Measurements from ENCODE around the gene LRP5.

The LRP5 gene

GRCh38 chr11:68329978-68330699, 17.7 kb downstream of the LRP5 start:
- H3K36me3 ChIP-seq (ENCODE audit: control insufficient read depth in 1 of 2, insufficient read depth in 2 of 2, low read depth in 1 of 2, low read length in 2 of 2) = peaks cover 0 to 20% of the 10 kb centered on the region in 2 experiments
- DNase-seq = no peak
- H3K4ac ChIP-seq (ENCODE audit: low read depth in 1 of 2, low read length in 2 of 2) = peak overlapping the region in 1 of 2 experiments; percentile 3
- H2BK12ac ChIP-seq (ENCODE audit: low read length in 2 of 2) = no peak overlapping the region
- no peak overlapping the region for H2AFZ ChIP-seq (ENCODE audit: low read depth, low read length)
- no peak overlapping the region for H3K14ac ChIP-seq (ENCODE audit: low read length in 2 of 2)
- H3K79me1 ChIP-seq (replicated peaks; ENCODE audit: low read length, poor library complexity, severe bottlenecking) = peaks cover 57% of the 10 kb centered on the region
- no peak overlapping the region for H3K4me3 ChIP-seq (ENCODE audit: insufficient read depth in 1 of 2, low read depth in 1 of 2, low read length in 2 of 2)
- H3K9me3 ChIP-seq (ENCODE audit: control insufficient read depth, low read length) = no peaks in the 10 kb centered on the region
- no peak overlapping the region for H4K91ac ChIP-seq (ENCODE audit: low read length)
- H2BK120ac ChIP-seq (ENCODE audit: low read depth, low read length) = no peak overlapping the region
- 63% methylated on average over 13 of the region's 13 CpGs for WGBS
- no peak overlapping the region for H2BK5ac ChIP-seq (ENCODE audit: low read depth, low read length, poor library complexity, severe bottlenecking)
- H2BK15ac ChIP-seq (ENCODE audit: low read depth, poor library complexity, severe bottlenecking) = no peak overlapping the region
- H3K27ac ChIP-seq (ENCODE audit: low read length, poor library complexity, severe bottlenecking) = no peak overlapping the region
- no peak overlapping the region for H3K23ac ChIP-seq (ENCODE audit: low read length in 2 of 2)
- H3K4me2 ChIP-seq (ENCODE audit: low read length, poor library complexity, severe bottlenecking) = no peak overlapping the region
- peaks cover 37% of the 10 kb centered on the region for H3K4me1 ChIP-seq (ENCODE audit: control insufficient read depth, insufficient read depth, low read depth, low read length)
- H4K8ac ChIP-seq (ENCODE audit: low read length) = no peak overlapping the region
- no peaks in the 10 kb centered on the region for H3K27me3 ChIP-seq (ENCODE audit: control insufficient read depth in 1 of 2, insufficient read depth in 1 of 2, low read length in 2 of 2)
- no peak overlapping the region for H3K9ac ChIP-seq (ENCODE audit: low read length)
- peak overlapping the region in 1 of 2 experiments; percentile 2 for H3K18ac ChIP-seq (ENCODE audit: low read depth in 1 of 2, low read length in 2 of 2)
- no peak overlapping the region for H2AK5ac ChIP-seq (ENCODE audit: low read length, severe bottlenecking)

DNA sequence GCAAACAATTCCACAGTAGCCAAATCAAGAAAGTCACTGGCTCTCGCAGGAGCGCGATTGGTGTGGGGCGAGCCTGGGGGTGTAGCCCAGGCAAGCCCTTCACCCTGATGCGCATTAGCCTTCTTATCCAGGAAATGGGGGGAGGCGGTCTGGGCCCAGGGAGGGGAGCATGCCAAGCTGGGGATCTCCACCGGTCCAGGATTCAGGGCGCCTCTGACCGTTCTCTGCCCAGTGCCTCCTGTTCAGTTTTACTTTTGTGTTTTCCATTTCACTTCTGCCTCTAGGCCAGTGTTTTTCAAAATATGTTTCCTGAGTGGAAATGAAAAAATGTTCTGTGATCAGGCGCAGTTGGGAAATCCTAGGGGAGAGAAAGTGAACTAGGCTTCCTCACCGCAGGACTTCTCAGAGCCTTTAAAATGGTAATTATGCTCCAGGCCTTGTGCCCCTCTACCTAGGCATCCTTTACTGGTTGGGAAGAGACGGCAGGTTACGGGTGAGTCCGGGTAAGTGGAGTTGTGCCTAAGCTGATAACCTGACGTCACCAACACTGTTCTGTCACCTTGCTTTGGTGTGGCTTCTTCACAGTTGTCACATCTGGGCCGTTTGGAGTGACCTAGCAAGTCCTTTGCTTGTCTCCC, 18.4 kb downstream of the LRP5 start:
- peak overlapping the region in 1 of 2 experiments; percentile 56 for H2BK12ac ChIP-seq (ENCODE audit: low read length in 2 of 2)
- no peak overlapping the region for H2BK5ac ChIP-seq (ENCODE audit: low read depth, low read length, poor library complexity, severe bottlenecking)
- no peak for DNase-seq
- H4K8ac ChIP-seq (ENCODE audit: low read length) = peak overlapping the region; percentile 19
- no peak overlapping the region for H3K27ac ChIP-seq (ENCODE audit: low read length, poor library complexity, severe bottlenecking)
- no peak overlapping the region for H3K14ac ChIP-seq (ENCODE audit: low read length in 2 of 2)
- H3K36me3 ChIP-seq (ENCODE audit: control insufficient read depth in 1 of 2, insufficient read depth in 2 of 2, low read depth in 1 of 2, low read length in 2 of 2) = peaks cover 0 to 15% of the 10 kb centered on the region in 2 experiments
- peaks cover 38% of the 10 kb centered on the region for H3K4me1 ChIP-seq (ENCODE audit: control insufficient read depth, insufficient read depth, low read depth, low read length)
- peak overlapping the region; percentile 55 for H2BK120ac ChIP-seq (ENCODE audit: low read depth, low read length)
- peak overlapping the region; percentile 24 to 48 for H3K18ac ChIP-seq (ENCODE audit: low read depth in 1 of 2, low read length in 2 of 2)
- no peak overlapping the region for H3K4me3 ChIP-seq (ENCODE audit: insufficient read depth in 1 of 2, low read depth in 1 of 2, low read length in 2 of 2)
- H3K4me2 ChIP-seq (ENCODE audit: low read length, poor library complexity, severe bottlenecking) = no peak overlapping the region
- H2BK15ac ChIP-seq (ENCODE audit: low read depth, poor library complexity, severe bottlenecking) = no peak overlapping the region
- H3K4ac ChIP-seq (ENCODE audit: low read depth in 1 of 2, low read length in 2 of 2) = peak overlapping the region; percentile 35 to 51
- H3K27me3 ChIP-seq (ENCODE audit: control insufficient read depth in 1 of 2, insufficient read depth in 1 of 2, low read length in 2 of 2) = no peaks in the 10 kb centered on the region
- H2AFZ ChIP-seq (ENCODE audit: low read depth, low read length) = no peak overlapping the region
- H2AK5ac ChIP-seq (ENCODE audit: low read length, severe bottlenecking) = peak overlapping the region; percentile 24
- WGBS = 88% methylated on average over 14 of the region's 16 CpGs
- H3K9me3 ChIP-seq (ENCODE audit: control insufficient read depth, low read length) = no peaks in the 10 kb centered on the region
- H3K79me1 ChIP-seq (replicated peaks; ENCODE audit: low read length, poor library complexity, severe bottlenecking) = peaks cover 54% of the 10 kb centered on the region
- no peak overlapping the region for H3K9ac ChIP-seq (ENCODE audit: low read length)
- peak overlapping the region; percentile 67 for H4K91ac ChIP-seq (ENCODE audit: low read length)
- no peak overlapping the region for H3K23ac ChIP-seq (ENCODE audit: low read length in 2 of 2)

GRCh38 chr11:68331338-68331947, 19.1 kb downstream of the LRP5 start:
- no peak overlapping the region for H2BK15ac ChIP-seq (ENCODE audit: low read depth, poor library complexity, severe bottlenecking)
- H4K8ac ChIP-seq (ENCODE audit: low read length) = peak overlapping the region; percentile 19
- peak overlapping the region in 1 of 2 experiments; percentile 56 for H2BK12ac ChIP-seq (ENCODE audit: low read length in 2 of 2)
- H2AK5ac ChIP-seq (ENCODE audit: low read length, severe bottlenecking) = peak overlapping the region; percentile 24
- peaks cover 35% of the 10 kb centered on the region for H3K4me1 ChIP-seq (ENCODE audit: control insufficient read depth, insufficient read depth, low read depth, low read length)
- WGBS = 44% methylated on average over 14 of the region's 14 CpGs
- peak overlapping the region; percentile 67 for H4K91ac ChIP-seq (ENCODE audit: low read length)
- no peak overlapping the region for H3K4me3 ChIP-seq (ENCODE audit: insufficient read depth in 1 of 2, low read depth in 1 of 2, low read length in 2 of 2)
- peaks cover 49% of the 10 kb centered on the region for H3K79me1 ChIP-seq (replicated peaks; ENCODE audit: low read length, poor library complexity, severe bottlenecking)
- no peak overlapping the region for H3K4me2 ChIP-seq (ENCODE audit: low read length, poor library complexity, severe bottlenecking)
- peak overlapping the region; percentile 55 for H2BK120ac ChIP-seq (ENCODE audit: low read depth, low read length)
- H3K14ac ChIP-seq (ENCODE audit: low read length in 2 of 2) = peak overlapping the region in 1 of 2 experiments; percentile 53
- DNase-seq = no peak
- no peaks in the 10 kb centered on the region for H3K9me3 ChIP-seq (ENCODE audit: control insufficient read depth, low read length)
- H3K36me3 ChIP-seq (ENCODE audit: control insufficient read depth in 1 of 2, insufficient read depth in 2 of 2, low read depth in 1 of 2, low read length in 2 of 2) = peaks cover 0 to 13% of the 10 kb centered on the region in 2 experiments
- no peak overlapping the region for H2AFZ ChIP-seq (ENCODE audit: low read depth, low read length)
- H3K27ac ChIP-seq (ENCODE audit: low read length, poor library complexity, severe bottlenecking) = no peak overlapping the region
- no peaks in the 10 kb centered on the region for H3K27me3 ChIP-seq (ENCODE audit: control insufficient read depth in 1 of 2, insufficient read depth in 1 of 2, low read length in 2 of 2)
- peak overlapping the region; percentile 35 to 51 for H3K4ac ChIP-seq (ENCODE audit: low read depth in 1 of 2, low read length in 2 of 2)
- H3K18ac ChIP-seq (ENCODE audit: low read depth in 1 of 2, low read length in 2 of 2) = peak overlapping the region; percentile 24 to 50
- no peak overlapping the region for H3K23ac ChIP-seq (ENCODE audit: low read length in 2 of 2)
- H3K9ac ChIP-seq (ENCODE audit: low read length) = no peak overlapping the region
- H2BK5ac ChIP-seq (ENCODE audit: low read depth, low read length, poor library complexity, severe bottlenecking) = no peak overlapping the region

DNA sequence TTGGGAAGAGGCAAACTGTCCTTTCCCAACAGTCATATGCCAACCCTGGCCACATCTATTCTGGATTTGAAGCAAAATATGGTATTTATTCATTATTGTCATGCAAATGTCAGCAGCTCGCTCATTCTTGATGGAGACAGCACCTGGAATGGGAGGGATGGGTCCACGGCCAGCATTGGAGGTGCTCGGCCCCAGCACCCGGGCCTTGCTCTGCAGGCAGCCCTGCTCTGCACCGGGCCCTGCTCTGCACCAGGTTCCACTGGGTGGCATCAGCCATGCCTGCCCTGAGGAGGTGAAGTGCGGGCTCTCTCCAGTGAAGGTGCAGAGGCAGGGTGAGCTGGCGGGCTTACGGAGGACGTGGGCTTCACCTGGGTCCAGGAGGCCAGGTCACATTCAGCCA, 19.8 kb downstream of the LRP5 start:
- no peak overlapping the region for H2BK120ac ChIP-seq (ENCODE audit: low read depth, low read length)
- H2BK12ac ChIP-seq (ENCODE audit: low read length in 2 of 2) = no peak overlapping the region
- no peak overlapping the region for H2BK5ac ChIP-seq (ENCODE audit: low read depth, low read length, poor library complexity, severe bottlenecking)
- no peak overlapping the region for H2BK15ac ChIP-seq (ENCODE audit: low read depth, poor library complexity, severe bottlenecking)
- peak overlapping the region in 1 of 2 experiments; percentile 18 for H3K18ac ChIP-seq (ENCODE audit: low read depth in 1 of 2, low read length in 2 of 2)
- DNase-seq = no peak
- H3K4ac ChIP-seq (ENCODE audit: low read depth in 1 of 2, low read length in 2 of 2) = peak overlapping the region in 1 of 2 experiments; percentile 17
- H3K4me1 ChIP-seq (ENCODE audit: control insufficient read depth, insufficient read depth, low read depth, low read length) = peaks cover 34% of the 10 kb centered on the region
- H3K27me3 ChIP-seq (ENCODE audit: control insufficient read depth in 1 of 2, insufficient read depth in 1 of 2, low read length in 2 of 2) = no peaks in the 10 kb centered on the region
- no peak overlapping the region for H3K27ac ChIP-seq (ENCODE audit: low read length, poor library complexity, severe bottlenecking)
- H3K79me1 ChIP-seq (replicated peaks; ENCODE audit: low read length, poor library complexity, severe bottlenecking) = peaks cover 47% of the 10 kb centered on the region
- H4K91ac ChIP-seq (ENCODE audit: low read length) = no peak overlapping the region
- no peak overlapping the region for H2AFZ ChIP-seq (ENCODE audit: low read depth, low read length)
- no peak overlapping the region for H3K4me3 ChIP-seq (ENCODE audit: insufficient read depth in 1 of 2, low read depth in 1 of 2, low read length in 2 of 2)
- peaks cover 0 to 5% of the 10 kb centered on the region in 2 experiments for H3K36me3 ChIP-seq (ENCODE audit: control insufficient read depth in 1 of 2, insufficient read depth in 2 of 2, low read depth in 1 of 2, low read length in 2 of 2)
- WGBS = 98% methylated on average over 9 of the region's 9 CpGs
- no peak overlapping the region for H2AK5ac ChIP-seq (ENCODE audit: low read length, severe bottlenecking)
- no peak overlapping the region for H3K4me2 ChIP-seq (ENCODE audit: low read length, poor library complexity, severe bottlenecking)
- no peaks in the 10 kb centered on the region for H3K9me3 ChIP-seq (ENCODE audit: control insufficient read depth, low read length)
- H3K14ac ChIP-seq (ENCODE audit: low read length in 2 of 2) = no peak overlapping the region
- no peak overlapping the region for H3K9ac ChIP-seq (ENCODE audit: low read length)
- no peak overlapping the region for H3K23ac ChIP-seq (ENCODE audit: low read length in 2 of 2)
- peak overlapping the region; percentile 13 for H4K8ac ChIP-seq (ENCODE audit: low read length)
